NOMO-1 treated with DMSO at 0.1 percent for 48 hours (cell line): Measurements from ENCODE around the gene FBXL15.
A peak's percentile ranks its signal among the peaks of the same experiment; 100 is the strongest.
"Not testable (repeated sequence)": the region's sequence is repeated elsewhere in the genome, so short reads cannot be mapped to it uniquely, and the experiment has no call there.

ENCODE experiments used
- DNase-seq: peaks from one replicate; lab custom pipeline; 2025; ENCODE audit not compliant: unreplicated experiment; lab: John Stamatoyannopoulos, UW

Gene FBXL15

DNA sequence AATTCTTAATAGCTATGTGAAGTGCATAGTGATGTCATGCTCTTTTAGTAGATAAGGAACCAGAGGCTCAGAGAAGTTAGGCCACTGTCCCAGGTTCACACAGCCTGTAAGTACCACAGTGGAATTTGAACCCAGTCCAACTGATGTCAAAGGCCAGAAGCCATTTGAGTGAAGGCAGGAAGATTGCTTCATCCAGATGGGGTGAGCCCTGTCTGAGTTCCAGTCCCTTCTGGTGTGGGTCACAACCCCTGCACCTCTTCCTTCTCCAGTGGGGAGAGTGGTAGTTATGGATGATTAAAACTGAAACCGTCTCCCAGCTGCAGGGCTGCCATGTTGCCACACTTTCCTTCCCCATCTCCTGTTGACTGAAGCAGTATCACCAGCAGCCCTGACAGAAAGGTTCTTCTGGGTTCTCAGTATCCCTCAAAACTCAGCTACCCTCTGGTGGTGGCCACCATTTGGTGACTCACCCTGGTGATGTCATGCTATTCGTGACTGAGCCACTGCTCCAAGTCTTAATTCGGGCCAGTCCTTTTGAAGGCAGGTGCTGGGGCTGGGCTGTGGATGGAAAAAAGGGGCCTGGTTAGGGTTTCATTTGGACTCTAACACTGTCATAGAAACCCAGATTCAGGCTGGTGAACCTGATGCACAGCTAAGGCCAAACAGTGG is 32.2 kb downstream of the FBXL15 start:
- DNase-seq = peak; percentile 67

DNA sequence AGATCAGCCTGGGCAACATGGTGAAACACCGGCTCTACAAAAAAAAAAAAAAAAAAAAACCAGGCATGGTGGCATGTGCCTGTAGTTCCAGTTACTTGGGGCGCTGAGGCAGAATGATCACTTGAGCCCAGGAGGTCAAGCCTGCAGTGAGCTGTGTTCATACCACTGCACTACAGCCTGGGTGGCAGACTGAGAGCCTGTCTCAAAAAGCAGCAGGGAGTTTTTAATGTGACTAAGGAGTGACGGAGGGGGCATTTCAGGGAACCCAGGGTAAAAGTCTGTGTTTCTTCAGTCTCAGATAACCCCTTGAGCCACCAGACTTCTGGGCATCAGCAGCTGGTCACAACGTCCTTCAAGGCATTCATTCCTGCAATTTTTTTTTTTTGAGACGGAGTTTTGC is 32.9 kb downstream of the FBXL15 start:
- DNase-seq = no peak

DNA sequence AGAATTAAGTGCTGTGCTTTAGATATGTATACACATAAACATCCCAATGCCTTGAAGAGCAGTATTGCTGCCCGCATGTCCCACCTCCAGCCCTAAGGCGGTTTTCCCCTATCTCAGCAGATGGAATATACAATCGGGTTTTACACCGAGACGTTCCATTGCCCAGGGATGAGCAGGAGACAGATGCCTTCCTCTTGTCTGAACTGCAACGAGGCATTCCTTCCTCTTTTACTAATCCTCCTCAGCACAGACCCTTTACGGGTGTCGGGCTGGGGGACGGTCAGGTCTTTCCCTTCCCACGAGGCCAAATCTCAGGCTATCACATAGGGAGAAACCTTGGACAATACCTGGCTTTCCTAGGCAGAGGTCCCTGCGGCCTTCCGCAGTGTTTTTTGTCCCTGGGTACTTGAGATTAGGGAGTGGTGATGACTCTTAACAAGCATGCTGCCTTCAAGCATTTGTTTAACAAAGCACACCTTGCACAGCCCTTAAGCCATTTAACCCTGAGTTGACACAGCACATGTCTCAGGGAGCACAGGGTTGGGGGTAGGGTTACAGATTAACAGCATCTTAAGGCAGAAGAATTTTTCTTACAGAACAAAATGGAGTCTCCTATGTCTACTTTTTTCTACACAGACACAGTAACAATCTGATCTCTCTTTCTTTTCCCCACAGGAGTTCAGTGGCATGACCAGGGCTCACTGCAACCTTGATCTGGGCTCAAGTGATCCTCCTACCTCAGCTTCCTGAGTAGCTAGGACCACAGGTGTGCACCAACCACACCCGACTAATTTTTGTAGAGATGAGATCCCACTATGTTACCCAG is 34.2 kb downstream of the FBXL15 start:
- not testable (repeated sequence) for DNase-seq

- DNase-seq = peak; percentile 27
Measured at GRCh38 chr10:102455893-102456471, 35.3 kb downstream of the FBXL15 start.

GRCh38 chr10:102457591-102458150 is 37.0 kb downstream of the FBXL15 start:
- no peak for DNase-seq

- DNase-seq = no peak
Measured at GRCh38 chr10:102458656-102459055, 38.0 kb downstream of the FBXL15 start.

DNA sequence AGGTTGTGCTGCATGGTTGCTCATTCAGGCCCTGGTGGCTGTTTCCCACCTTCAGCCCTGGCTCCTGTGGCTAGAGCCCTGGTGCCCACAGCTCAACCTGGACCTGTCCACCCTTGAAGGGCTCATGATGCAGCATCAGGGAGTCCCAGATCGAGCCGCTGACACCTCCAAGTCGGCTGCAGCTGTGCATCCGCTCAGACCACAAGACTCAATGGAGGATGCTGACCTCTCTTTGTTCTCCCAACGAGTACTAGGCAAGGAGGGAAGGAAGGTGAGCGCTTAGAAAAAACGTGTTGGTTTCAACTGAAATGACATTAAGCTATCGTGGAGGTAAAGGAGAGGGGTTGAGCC is 40.2 kb downstream of the FBXL15 start:
- DNase-seq = no peak

DNA sequence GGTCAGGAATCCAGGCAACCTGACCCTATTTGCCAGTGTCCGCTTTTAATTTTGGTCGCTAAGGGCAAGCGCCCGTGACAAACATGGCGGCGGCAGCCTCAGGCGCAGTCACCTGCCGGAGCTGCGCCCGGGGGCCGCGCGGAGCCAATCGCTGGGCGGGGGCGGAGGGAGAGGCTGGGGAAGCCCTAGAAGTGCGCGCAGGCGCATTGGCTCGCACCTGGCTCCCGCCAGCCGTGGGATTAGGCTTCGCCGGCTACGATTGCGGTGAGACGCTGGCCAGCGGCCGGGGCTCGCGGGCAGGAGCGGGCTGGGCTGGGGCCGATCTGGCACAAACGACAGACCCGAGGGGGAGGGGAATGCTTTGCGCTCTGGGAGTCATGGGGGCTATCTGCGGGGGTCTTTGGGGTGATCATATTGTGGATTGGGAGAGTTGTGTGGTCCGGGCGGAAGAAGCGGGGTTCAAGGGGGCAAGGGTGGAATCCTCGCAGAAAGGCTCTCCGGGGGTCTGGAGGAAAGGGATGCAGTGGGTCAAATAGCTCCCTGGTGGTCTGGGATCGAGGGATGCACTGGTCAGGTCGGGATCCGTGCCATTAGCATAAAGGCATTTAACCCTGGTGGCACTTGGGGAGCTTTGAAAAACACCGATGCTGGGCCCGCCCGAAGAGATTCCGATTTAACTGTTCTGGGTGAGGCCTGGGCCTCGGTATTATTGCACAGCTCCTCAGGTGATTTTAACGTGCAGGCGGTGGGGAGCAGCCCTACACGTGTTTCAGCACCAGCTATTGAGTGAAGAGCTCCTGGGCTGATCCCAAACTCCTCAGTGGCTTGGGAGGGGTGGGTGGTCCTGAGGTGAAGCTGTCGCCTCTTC is 40.8 kb downstream of the FBXL15 start:
- DNase-seq = peak; percentile 85

GRCh38 chr10:102462512-102463054 is 41.9 kb downstream of the FBXL15 start:
- DNase-seq = no peak

- no peak for DNase-seq
Measured at GRCh38 chr10:102463983-102464382, 43.3 kb downstream of the FBXL15 start.

DNA sequence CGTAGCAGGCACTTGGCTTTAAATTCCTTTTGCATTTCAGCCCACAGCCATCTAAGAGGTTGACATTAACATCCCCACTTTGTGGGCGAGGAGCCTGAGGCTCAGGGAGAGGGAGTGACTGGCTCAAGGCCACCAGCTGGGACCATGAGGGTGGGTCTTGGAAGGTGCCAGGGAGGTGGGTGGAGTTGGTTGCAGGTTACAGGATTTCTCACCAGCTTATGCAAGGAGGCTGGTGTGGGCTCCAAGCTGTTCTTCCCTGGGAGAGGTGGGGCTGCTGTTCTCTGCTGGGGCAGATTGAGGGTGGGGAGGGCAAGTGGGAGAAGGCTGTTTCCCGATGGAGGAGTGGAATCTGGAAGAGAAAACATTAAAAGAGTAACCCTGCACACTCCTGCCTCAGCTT is 44.8 kb downstream of the FBXL15 start:
- DNase-seq = no peak

DNA sequence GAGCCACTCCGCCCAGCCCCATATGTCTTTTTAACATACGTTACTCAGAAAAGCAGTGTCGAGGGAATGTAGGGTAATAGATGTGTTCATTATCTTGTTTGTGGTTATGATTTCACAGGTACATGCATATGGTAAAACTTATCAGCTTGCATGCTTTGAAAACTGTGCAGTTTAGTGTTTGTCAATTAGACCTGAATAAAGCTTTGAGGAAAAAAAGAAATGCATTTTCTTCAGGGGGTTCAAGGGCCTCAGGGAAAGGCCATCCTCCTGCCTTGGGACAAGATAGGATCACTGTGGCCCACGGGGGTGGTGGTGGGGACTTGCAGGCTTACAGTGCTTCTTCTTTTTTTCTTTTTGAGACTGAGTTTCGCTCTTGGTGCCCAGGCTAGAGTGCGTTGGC is 46.7 kb downstream of the FBXL15 start:
- DNase-seq = no peak

GRCh38 chr10:102467971-102468438 is 47.4 kb downstream of the FBXL15 start:
- peak; percentile 92 for DNase-seq

- no peak for DNase-seq
Measured at GRCh38 chr10:102468683-102469082, 48.0 kb downstream of the FBXL15 start.

DNA sequence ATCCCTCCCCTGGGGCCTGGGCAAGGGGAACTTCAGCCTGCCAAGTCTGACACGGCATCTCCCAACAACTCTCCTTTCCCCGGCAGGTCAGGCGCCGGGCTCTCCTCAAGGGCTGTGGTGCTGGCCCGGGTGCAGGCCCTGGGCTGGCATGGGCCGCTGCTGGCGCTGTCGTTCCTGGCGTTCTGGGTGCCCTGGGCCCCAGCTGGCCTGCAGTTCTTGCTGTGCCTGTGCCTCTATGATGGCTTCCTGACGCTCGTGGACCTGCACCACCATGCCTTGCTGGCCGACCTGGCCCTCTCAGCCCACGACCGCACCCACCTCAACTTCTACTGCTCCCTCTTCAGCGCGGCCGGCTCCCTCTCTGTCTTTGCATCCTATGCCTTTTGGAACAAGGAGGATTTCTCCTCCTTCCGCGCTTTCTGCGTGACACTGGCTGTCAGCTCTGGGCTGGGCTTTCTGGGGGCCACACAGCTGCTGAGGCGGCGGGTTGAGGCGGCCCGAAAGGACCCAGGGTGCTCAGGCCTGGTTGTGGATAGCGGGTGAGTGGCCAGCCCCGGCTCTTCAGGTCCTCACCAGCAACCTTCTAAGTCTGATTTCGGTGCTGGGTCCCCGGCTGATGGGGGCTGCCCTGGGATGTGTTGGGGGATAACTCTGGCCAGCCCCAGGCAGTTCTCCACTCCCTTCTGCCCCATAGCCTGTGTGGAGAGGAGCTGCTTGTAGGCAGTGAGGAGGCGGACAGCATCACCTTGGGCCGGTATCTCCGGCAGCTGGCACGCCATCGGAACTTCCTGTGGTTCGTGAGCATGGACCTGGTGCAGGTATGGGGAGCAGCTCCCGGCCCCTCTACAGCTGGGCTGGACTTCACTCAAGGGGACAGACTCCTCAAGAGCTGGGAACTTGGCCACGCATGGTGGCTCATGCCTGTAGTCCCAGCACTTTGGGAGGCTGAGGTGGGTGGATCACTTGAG is 50.2 kb downstream of the FBXL15 start:
- no peak for DNase-seq
